Kidney (tissue), 14 donors: ENCODE measurements around the gene CHD1. TPM values are rescaled to one million over a fixed set of nuclear protein-coding genes. Genes with fewer than 3 reads are reported as not detected.

Experiments
- DNase-seq, 5 donors: peaks; one replicate each; pipeline ENCODE4 v3.0.0-alpha.2; 2013 to 2020
- FAIRE-seq: peaks from 2 replicates; lab custom pipeline; 2012; peaks lifted over from hg19 to GRCh38; lab: Jason Lieb, UNC
- H3K27ac ChIP-seq, 2 donors: one replicate each; pipeline ENCODE4 v1.7.0; 2013; ENCODE audit warnings: low read depth in 2 of 2, low read length in 2 of 2, inconsistent platforms in 1 of 2
- H3K27me3 ChIP-seq: one replicate; pipeline ENCODE4 v1.7.1; 2013; ENCODE audit warnings: low read length, inconsistent platforms; ENCODE audit not compliant: control insufficient read depth, insufficient read depth
- H3K36me3 ChIP-seq, 3 donors: one replicate each; pipeline versions ENCODE4 v1.7.0 to v1.7.1; 2013; ENCODE audit warnings: low read length in 3 of 3, control low read depth in 1 of 3, inconsistent platforms in 1 of 3; ENCODE audit not compliant: insufficient read depth in 3 of 3, control insufficient read depth in 2 of 3
- H3K4me1 ChIP-seq, 3 donors: one replicate each; pipeline versions ENCODE4 v1.7.0 to v1.7.1; 2013; ENCODE audit warnings: low read length in 3 of 3, inconsistent platforms in 1 of 3, low read depth in 1 of 3; ENCODE audit not compliant: control insufficient read depth in 2 of 3, insufficient read depth in 2 of 3
- H3K4me3 ChIP-seq, 3 donors: one replicate each; pipeline versions ENCODE4 v1.7.0 to v1.8.1; 2013; ENCODE audit warnings: low read length in 3 of 3, control low read depth in 1 of 3, inconsistent platforms in 1 of 3
- H3K9ac ChIP-seq, 3 donors: one replicate each; pipeline versions ENCODE4 v1.7.0 to v1.7.1; 2013; ENCODE audit warnings: low read length in 3 of 3, control low read depth in 1 of 3, inconsistent platforms in 1 of 3
- H3K9me3 ChIP-seq, 3 donors: one replicate each; pipeline versions ENCODE4 v1.7.0 to v1.7.1; 2013; ENCODE audit warnings: low read length in 3 of 3, control low read depth in 1 of 3, inconsistent platforms in 1 of 3; ENCODE audit not compliant: control insufficient read depth in 2 of 3, insufficient read depth in 1 of 3
- CTCF ChIP-seq: IDR thresholded peaks from 3 replicates; pipeline ENCODE4 v1.5.1; 2012; ENCODE audit warnings: mild to moderate bottlenecking, moderate library complexity, borderline replicate concordance; ENCODE audit not compliant: insufficient read depth; ENCODE audit errors: extremely low read depth
- intact Hi-C: fragments of 100-400 bp; cut with DNase I; formaldehyde crosslinking; loops from one replicate; pipeline ENCODE4 v1.11.1; 2022
- polyA plus RNA-seq: library from polyadenylated mRNA; stranded (reverse); fragments of 350-450 nt; fragmentation: Illumina TruSeq; extraction: RNeasy Lipid Tissue Mini Kit (QIAGEN cat#74804); gene quantifications from one replicate; pipeline ENCODE4 v1.2.3, GENCODE V29; 2014; ENCODE audit warnings: low read depth, low replicate concordance; ENCODE audit not compliant: insufficient read depth
- total RNA-seq: library from RNA; stranded (reverse); fragmentation: NEBNext Ultra II Directional; extraction: Animal tissue kit (Norgen Biotek cat#: 25700); gene quantifications from one replicate; pipeline ENCODE4 v1.2.1, GENCODE V29; 2021
- donor health status: control.
- donor health status: control.
- donor health status: control.
- donor health status: control.
- donor health status: control.
- donor health status: DM: yes; HTN: yes; CAD: no.
- donor health status: Normal renal cell carcinoma (clear cell type).

The CHD1 gene
- total and polyA plus RNA-seq, 2 donors from 2014 or later, result 7.1 to 40.4 TPM

DNA sequence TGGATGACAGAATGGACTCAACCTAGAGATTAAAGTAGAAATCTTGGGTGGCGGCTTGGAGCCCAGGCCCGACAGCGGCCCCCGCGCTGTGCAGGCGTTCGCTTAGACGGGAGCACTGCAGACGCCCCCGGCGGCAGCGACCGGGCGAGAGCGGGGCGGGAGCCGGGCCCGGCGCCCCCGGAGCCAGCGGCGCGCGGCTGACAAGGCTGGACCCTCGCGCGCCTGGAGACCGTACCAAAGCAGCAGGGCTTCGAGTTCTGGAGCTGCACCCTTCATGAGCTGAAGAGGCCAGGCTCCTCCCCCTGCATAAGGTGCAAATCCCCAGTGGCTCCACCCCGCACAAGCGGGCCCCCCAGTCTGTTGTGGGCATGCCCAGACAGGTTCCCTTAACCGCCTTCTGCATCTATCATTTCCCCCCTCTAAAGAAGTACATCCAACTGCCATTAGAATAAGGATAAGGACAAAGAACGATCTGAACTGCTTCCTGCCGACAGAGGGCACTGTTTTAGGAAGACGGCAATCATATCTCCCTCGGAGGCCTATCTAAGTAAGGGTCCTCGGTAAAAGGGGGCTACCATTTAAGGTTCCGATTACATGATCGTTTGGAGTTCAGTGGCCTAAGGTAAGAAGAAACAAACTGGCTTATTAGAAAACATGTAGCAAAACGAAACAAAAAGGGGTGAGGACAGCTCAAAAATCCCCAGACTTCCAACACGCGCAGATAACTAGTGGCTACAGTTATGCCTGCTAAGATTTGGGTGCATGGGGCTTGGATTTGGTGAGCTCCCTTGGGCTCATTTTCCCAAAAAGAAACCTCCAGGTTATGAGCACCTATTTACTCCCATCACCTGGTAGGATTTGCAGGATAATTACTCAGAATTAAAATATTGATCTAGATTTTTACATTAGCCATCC is 89.1 kb downstream of the CHD1 start:
- FAIRE-seq (no peak), DNase-seq (peak in 4 of 5 donors; percentile 24 to 55 (median 44))
- intact Hi-C loops, result no loop called here
- Histone ChIP-seq H3K9me3 (peaks cover 0 to 2% (median 0%) of the 10 kb centered on the region in 3 donors), H3K36me3 (no peaks in the 10 kb centered on the region), H3K27ac (no peak overlapping the region), H3K4me3 (peak overlapping the region; percentile 9 to 35 (median 30)), H3K9ac (no peak overlapping the region), H3K27me3 (no peaks in the 10 kb centered on the region), H3K4me1 (no peaks in the 10 kb centered on the region)
- TF ChIP-seq CTCF, result peak; percentile 33

DNA sequence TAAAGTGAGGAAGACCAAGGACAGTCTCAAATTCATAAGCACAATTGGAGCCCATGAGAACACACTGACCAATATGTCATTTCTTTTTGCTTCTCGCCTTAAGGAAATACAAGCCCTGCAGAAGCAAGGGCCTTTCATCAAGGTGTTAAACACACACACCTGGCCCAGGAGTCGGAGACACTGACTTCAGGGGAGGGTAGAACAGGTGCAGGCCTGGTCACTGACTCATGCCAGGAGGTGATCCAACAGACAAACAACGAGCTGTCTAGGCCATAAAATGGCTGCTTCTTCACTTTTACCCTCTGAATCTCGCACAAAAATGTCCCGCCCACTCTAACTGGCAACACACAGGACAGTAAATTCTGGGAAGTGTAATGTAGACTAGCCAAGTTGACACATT is 92.6 kb downstream of the CHD1 start:
- Histone ChIP-seq H3K4me1 (no peaks in the 10 kb centered on the region), H3K27ac (no peak overlapping the region), H3K9me3 (no peaks in the 10 kb centered on the region), H3K36me3 (no peaks in the 10 kb centered on the region), H3K27me3 (no peaks in the 10 kb centered on the region), H3K9ac (no peak overlapping the region), H3K4me3 (no peak overlapping the region)
- FAIRE-seq (no peak), DNase-seq (no peak)
- intact Hi-C loops, result no loop called here
- no peak for TF ChIP-seq CTCF

DNA sequence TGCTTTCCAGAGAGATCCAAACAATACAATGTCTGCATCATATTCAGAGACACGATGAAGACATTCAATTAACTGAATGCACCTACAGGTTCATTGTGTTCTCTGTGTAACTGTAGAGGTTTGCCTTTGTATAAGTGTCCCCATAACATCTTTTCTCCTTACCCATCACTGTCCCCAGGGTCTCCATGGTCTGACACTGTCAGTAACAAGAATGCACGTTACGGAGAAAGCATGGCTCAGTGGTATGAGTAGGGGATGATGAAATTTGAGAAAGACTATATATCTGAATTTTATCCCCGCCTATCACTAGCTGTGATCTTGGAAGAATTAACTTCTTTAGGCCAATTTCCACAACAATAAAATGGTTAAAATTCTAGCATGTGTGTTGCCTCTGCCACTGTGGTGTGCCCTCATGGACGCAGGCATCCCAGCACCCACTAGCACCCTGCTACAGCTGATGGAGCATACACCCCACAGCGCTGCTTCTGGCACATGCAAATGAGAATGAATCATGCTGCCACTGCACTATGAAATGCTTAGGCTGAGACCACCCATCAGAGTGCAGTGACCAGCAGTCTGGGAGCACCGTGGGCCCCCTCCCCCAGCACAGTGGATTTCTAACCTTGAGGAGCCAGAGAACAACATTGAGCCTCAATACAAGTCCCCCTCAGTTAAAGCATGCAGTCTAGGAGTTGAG is 101.1 kb downstream of the CHD1 start:
- Histone ChIP-seq H3K4me3 (no peak overlapping the region), H3K27ac (no peak overlapping the region), H3K36me3 (no peaks in the 10 kb centered on the region), H3K9me3 (no peaks in the 10 kb centered on the region), H3K9ac (no peak overlapping the region), H3K4me1 (no peaks in the 10 kb centered on the region), H3K27me3 (no peaks in the 10 kb centered on the region)
- intact Hi-C loops, result no loop called here
- FAIRE-seq, result no peak
- no peak for DNase-seq
- no peak for TF ChIP-seq CTCF
